ENCODE results near the gene WWOX.

GRCh38 chr16:79110242-79110641 is 1010.8 kb downstream of the WWOX start:
- TF ChIP-seq YY1 (IDR thresholded peaks at IDR 0.05; ENCODE audit: insufficient read depth, insufficient read length) (no peak), SUZ12 (IDR thresholded peaks at IDR 0.05; ENCODE audit: extremely low read depth, insufficient read depth, insufficient read length) (no peak)

Measured in NT2/D1 (cell line).